GM19239 (cell line): ENCODE data around the gene LRRC59.
"Not testable (repeated sequence)": the region's sequence is repeated elsewhere in the genome, so short reads cannot be mapped to it uniquely, and the experiment has no call there.

Source experiments
- DNase-seq: peaks from one replicate; pipeline ENCODE4 v3.0.0; 2011; ENCODE audit warnings: low spot score; ENCODE audit not compliant: insufficient read length
- FAIRE-seq: peaks from 2 replicates; lab custom pipeline; 2011; peaks lifted over from hg19 to GRCh38; lab: Jason Lieb, UNC

The LRRC59 gene

GRCh38 chr17:50349243-50349600 is 48.1 kb downstream of the LRRC59 start:
- FAIRE-seq = no peak

GRCh38 chr17:50348522-50349242 is 48.6 kb downstream of the LRRC59 start:
- DNase-seq (no peak), FAIRE-seq (no peak)

More at GRCh38 chr17:50349243-50349600, 48.1 kb downstream of the LRRC59 start:
- no peak for DNase-seq

GRCh38 chr17:50347894-50348291 is 49.4 kb downstream of the LRRC59 start:
- DNase-seq (no peak), FAIRE-seq (no peak)

GRCh38 chr17:50347117-50347893 is 50.0 kb downstream of the LRRC59 start:
- DNase-seq = no peak
- FAIRE-seq = no peak

GRCh38 chr17:50346313-50347116 is 50.8 kb downstream of the LRRC59 start:
- no peak for FAIRE-seq
- DNase-seq = peak; percentile 75

- DNase-seq = peak; percentile 99
- peak; percentile 37 for FAIRE-seq
Measured at GRCh38 chr17:50345432-50346312, 51.7 kb downstream of the LRRC59 start, which contains the start of gene XYLT2. Gene XYLT2, plus strand, starts transcription at chr17:50346126. Its CDS starts 15 bp downstream, at chr17:50346141.

GRCh38 chr17:50344731-50345365 is 52.5 kb downstream of the LRRC59 start:
- FAIRE-seq = no peak
- no peak for DNase-seq

GRCh38 chr17:50339381-50339780 is 57.9 kb downstream of the LRRC59 start:
- no peak for DNase-seq
- no peak for FAIRE-seq

- DNase-seq = no peak
- FAIRE-seq = no peak
Measured at GRCh38 chr17:50338645-50339044, 58.7 kb downstream of the LRRC59 start.

GRCh38 chr17:50337956-50338355 is 59.4 kb downstream of the LRRC59 start:
- no peak for DNase-seq
- no peak for FAIRE-seq

- FAIRE-seq, DNase-seq: not testable (repeated sequence)
Measured at GRCh38 chr17:50333291-50334057, 63.8 kb downstream of the LRRC59 start.

GRCh38 chr17:50332196-50332595 is 65.1 kb downstream of the LRRC59 start:
- no peak for FAIRE-seq

More at GRCh38 chr17:50332196-50332595, 65.1 kb downstream of the LRRC59 start:
- DNase-seq = no peak
